GM12878 (cell line): ENCODE results near the gene PPP1R12A. TPM values are rescaled to one million over a fixed set of nuclear protein-coding genes. Genes with fewer than 3 reads are reported as not detected.

Experiments
- ATAC-seq: fragments of 200-7000 bp; cut with Tn5 transposase; 3 replicates; pipeline ENCODE4 v1.9.1; 2020; ENCODE audit warnings: mild to moderate bottlenecking, moderate library complexity
- BruUV-seq: library from RNA; stranded (reverse); fragments of 400-500 nt; replicated peaks from 2 replicates; lab custom pipeline; 2021; lab: Mats Ljungman, UMichigan
- CTCF ChIA-PET: fragments of 300-600 bp; sonication (Branson Sonifier 250); formaldehyde crosslinking; extraction: SDS; loops from one replicate; lab custom pipeline; 2021; ENCODE audit warnings: inconsistent platforms; lab: Yijun Ruan, JAX
- POLR2A ChIA-PET: fragments of 350-600 bp; formaldehyde crosslinking; extraction: SDS; loops from one replicate; lab custom pipeline; 2021; ENCODE audit warnings: inconsistent platforms; lab: Charles Lee
- RAD21 ChIA-PET: fragments of 300-600 bp; sonication (Branson Sonifier 250); formaldehyde crosslinking; loops from one replicate; lab custom pipeline; 2023; ENCODE audit warnings: antibody characterized with exemption; ENCODE audit not compliant: unreplicated experiment; lab: Charles Lee
- SMC1A ChIA-PET: fragments of 300-600 bp; sonication (Branson Sonifier 250); formaldehyde crosslinking; loops from one replicate; lab custom pipeline; 2023; ENCODE audit not compliant: unreplicated experiment, uncharacterized antibody; lab: Charles Lee
- DNase-seq: peaks from one replicate; pipeline ENCODE4 v3.0.0-alpha.2; 2011; ENCODE audit warnings: low read depth, low spot score
- FAIRE-seq: peaks from 3 replicates; lab custom pipeline; 2011; peaks lifted over from hg19 to GRCh38; lab: Jason Lieb, UNC
- H2AFZ ChIP-seq: 2 replicates; pipeline ENCODE4 v1.6.0; 2011; ENCODE audit warnings: low read depth, low read length, control low read depth; ENCODE audit not compliant: control insufficient read depth
- H3K27ac ChIP-seq: 2 replicates; pipeline ENCODE4 v1.5.1; 2011; ENCODE audit warnings: control low read depth; ENCODE audit not compliant: control insufficient read depth, insufficient read depth
- H3K27me3 ChIP-seq, 2 experiments: replicated peaks in 1 of 2; 2 replicates each; pipeline versions ENCODE4 v1.6.0 to v1.6.1; 2011; ENCODE audit warnings: low read length in 1 of 2; ENCODE audit not compliant: control insufficient read depth in 2 of 2, insufficient read depth in 2 of 2
- H3K36me3 ChIP-seq, 2 experiments: 2 replicates each; pipeline ENCODE4 v1.5.1; 2011; ENCODE audit warnings: low read length in 1 of 2; ENCODE audit not compliant: control insufficient read depth in 2 of 2, insufficient read depth in 2 of 2
- H3K4me1 ChIP-seq: 2 replicates; pipeline ENCODE4 v1.6.1; 2011; ENCODE audit warnings: mild to moderate bottlenecking, low read length, moderate library complexity, mixed read lengths; ENCODE audit not compliant: control insufficient read depth, insufficient read depth
- H3K4me2 ChIP-seq: 2 replicates; pipeline ENCODE4 v1.6.0; 2011; ENCODE audit warnings: control low read depth; ENCODE audit not compliant: control insufficient read depth, insufficient read depth
- H3K4me3 ChIP-seq: fragments of 200-600 bp; sonication (generic); 2 replicates; pipeline ENCODE4 v1.5.1; 2016
- H3K79me2 ChIP-seq: 2 replicates; pipeline ENCODE4 v1.6.0; 2011; ENCODE audit warnings: low read length; ENCODE audit not compliant: control insufficient read depth, insufficient read depth
- H3K9ac ChIP-seq: 2 replicates; pipeline ENCODE4 v1.8.0; 2011; ENCODE audit warnings: low read length, control low read depth, mixed read lengths; ENCODE audit not compliant: control insufficient read depth, insufficient read depth
- H3K9me3 ChIP-seq: replicated peaks from 3 replicates; pipeline ENCODE4 v1.5.1; 2011; ENCODE audit warnings: mild to moderate bottlenecking, low read length; ENCODE audit not compliant: control insufficient read depth, insufficient read depth
- H4K20me1 ChIP-seq: 2 replicates; pipeline ENCODE4 v1.6.0; 2011; ENCODE audit not compliant: control insufficient read depth, insufficient read depth
- CTCF ChIP-seq, 3 experiments: IDR thresholded peaks in 2 of 3; conservative IDR thresholded peaks in 1 of 3; 2 replicates each; pipeline ENCODE4 v1.5.1; 2011; ENCODE audit warnings: low read depth in 3 of 3, low read length in 3 of 3, mild to moderate bottlenecking in 3 of 3, control low read depth in 2 of 3, moderate library complexity in 2 of 3, inconsistent platforms in 1 of 3, mixed read lengths in 1 of 3; ENCODE audit not compliant: control insufficient read depth in 2 of 3, insufficient read depth in 1 of 3; ENCODE audit errors: extremely low read depth in 1 of 3
- DPF2 ChIP-seq: fragments of 450-650 bp; IDR thresholded peaks from 2 replicates; pipeline ENCODE4 v1.6.1; 2017; ENCODE audit warnings: mild to moderate bottlenecking
- HSF1 ChIP-seq: fragments of 150-350 bp; IDR thresholded peaks from 2 replicates; pipeline ENCODE4 v1.6.1; 2014; ENCODE audit warnings: mild to moderate bottlenecking, low read depth, low read length
- LARP7 ChIP-seq: fragments of 450-650 bp; IDR thresholded peaks from 2 replicates; pipeline ENCODE4 v1.6.1; 2017; ENCODE audit warnings: mild to moderate bottlenecking
- WGBS: methylation state at CpG from one replicate; pipeline ENCODE4 v1.1.6; 2016; ENCODE audit warnings: low lambda C conversion rate; ENCODE audit not compliant: insufficient replicate concordance, insufficient coverage; ENCODE audit errors: missing lambda C conversion rate; 5-methylcytosine and 5-hydroxymethylcytosine counted together
- in situ Hi-C: fragments of 300-500 bp; cut with MboI; formaldehyde crosslinking; loops from 9 replicates; pipeline ENCODE4 v1.14.3; 2018; ENCODE audit warnings: mixed read lengths
- intact Hi-C: fragments of 100-400 bp; cut with micrococcal nuclease; formaldehyde crosslinking; loops from one replicate; pipeline ENCODE4 v1.14.2; 2022; ENCODE audit not compliant: unreplicated experiment
- polyA plus RNA-seq, 11 experiments: library from polyadenylated mRNA; depleted of rRNA in 4 of 11; unstranded in 6 of 11; stranded (reverse) in 5 of 11; fragments of >200 nt; fragmentation: Nextera tagmentation in 4 of 11; fragmentation: Illumina TruSeq in 1 of 11; extraction: Ambion mirVana in 4 of 11; extraction: Trizol in 1 of 11; gene quantifications; 1 replicate in 1 of 11; 2 replicates in 10 of 11; pipeline versions ENCODE4 v1.2.1 to v1.2.3, GENCODE V29; 2011 to 2016; ENCODE audit warnings: inconsistent platforms in 2 of 11, missing spikeins in 2 of 11, low read depth in 1 of 11
- total RNA-seq, 4 experiments: library from RNA; depleted of rRNA in 3 of 4; stranded (reverse); fragments of >200 nt in 3 of 4; fragmentation: Illumina TruSeq in 1 of 4; extraction: Trizol in 1 of 4; gene quantifications; 2 replicates each; pipeline versions ENCODE4 v1.2.1 to v1.2.3, GENCODE V29; 2013 to 2021

PPP1R12A gene
- total and polyA plus RNA-seq, 10 of the 15 experiments (the other 5 are each of a cell fraction or from before 2014, with no cell fraction given), result 22.8 to 134 (median 51.4) TPM

GRCh38 chr12:79885911-79886490 lies 48.9 kb downstream of the PPP1R12A start (continued):
- no peak for TF ChIP-seq HSF1
- no peak for TF ChIP-seq DPF2

- CTCF ChIA-PET, result interaction anchor here (1.4 to 2.4 kb wide), 3 partner anchors 11 to 49 kb away, joined by 3 to 10 read pairs (median 4); no protein-coding TSS in a partner anchor
- H3K4me2 ChIP-seq, result no peak overlapping the region
Measured at GRCh38 chr12:79884401-79885006, 50.4 kb downstream of the PPP1R12A start.

More at GRCh38 chr12:79884401-79885006, 50.4 kb downstream of the PPP1R12A start:
- ATAC-seq (no peak), FAIRE-seq (no peak), DNase-seq (no peak)
- Histone ChIP-seq H3K4me1 (no peaks in the 10 kb centered on the region), H3K4me3 (no peak overlapping the region), H3K27me3 (no peaks in the 10 kb centered on the region), H2AFZ (no peak overlapping the region), H4K20me1 (no peaks in the 10 kb centered on the region), H3K27ac (no peak overlapping the region), H3K9ac (no peak overlapping the region), H3K36me3 (no peaks in the 10 kb centered on the region; a peak in 1 of 4 replicates), H3K9me3 (no peaks in the 10 kb centered on the region; the same call in 1 of the 3 replicates), H3K79me2 (peaks cover 59% of the 10 kb centered on the region)
- RAD21 ChIA-PET, result interaction anchor here (1.1 to 1.5 kb wide), 2 partner anchors 9 to 302 kb away, joined by 3 read pairs; no protein-coding TSS in a partner anchor
- intact Hi-C loops (no loop called here), in situ Hi-C loops (no loop called here)
- POLR2A ChIA-PET, result interaction anchor here (0.6 kb wide), 1 partner anchor 33 kb away, joined by 5 read pairs; no protein-coding TSS in a partner anchor
- SMC1A ChIA-PET, result interaction anchor here (0.7 to 2.4 kb wide), 5 partner anchors 9 to 303 kb away, joined by 3 to 6 read pairs (median 3); partner anchors contain the start of gene PPP1R12A
- BruUV-seq, result no TSS peak
- WGBS, result 95% methylated on average over 3 of the region's 3 CpGs
- TF ChIP-seq LARP7, result no peak
- no peak for TF ChIP-seq CTCF (IDR thresholded peaks at IDR 0.05 in 2 of 3, conservative IDR thresholded peaks at IDR 0.05 in 1 of 3; ENCODE audit: control insufficient read depth in 2 of 3, extremely low read depth in 1 of 3, insufficient read depth in 1 of 3, low read depth in 3 of 3, low read length in 3 of 3)
- TF ChIP-seq, all 136 proteins: peak for 0
